Epithelial cell of proximal tubule (primary cell): ENCODE measurements around the gene CR1. TPM values are rescaled to one million over a fixed set of nuclear protein-coding genes. Genes with fewer than 3 reads are reported as not detected.
A peak's percentile ranks its signal among the peaks of the same experiment; 100 is the strongest.
"Not testable (repeated sequence)": the region's sequence is repeated elsewhere in the genome, so short reads cannot be mapped to it uniquely, and the experiment has no call there.

Experiments used
- DNase-seq: peaks from one replicate; pipeline ENCODE4 v3.0.0-alpha.2; 2011; ENCODE audit warnings: low read depth
- H3K4me3 ChIP-seq: 2 replicates; pipeline ENCODE4 v1.5.1; 2011; ENCODE audit warnings: low read depth, mild to moderate bottlenecking, low read length
- CTCF ChIP-seq: conservative IDR thresholded peaks from 2 replicates; pipeline ENCODE4 v1.5.1; 2012; ENCODE audit warnings: low read depth, mild to moderate bottlenecking, low read length
- total RNA-seq: library from RNA; depleted of rRNA; stranded (reverse); fragments of >200 nt; gene quantifications from 2 replicates; pipeline ENCODE4 v1.2.3, GENCODE V29; 2015

The CR1 gene
- total RNA-seq, 1 donor from 2014 or later, result not detected

GRCh38 chr1:207659545-207660153 is 163.7 kb downstream of the CR1 start:
- DNase-seq, result no peak
- no peak for TF ChIP-seq CTCF
- no peak overlapping the region for H3K4me3 ChIP-seq

- DNase-seq, H3K4me3 ChIP-seq: not testable (repeated sequence)
Measured at GRCh38 chr1:207661420-207661819, 165.5 kb downstream of the CR1 start.

DNA sequence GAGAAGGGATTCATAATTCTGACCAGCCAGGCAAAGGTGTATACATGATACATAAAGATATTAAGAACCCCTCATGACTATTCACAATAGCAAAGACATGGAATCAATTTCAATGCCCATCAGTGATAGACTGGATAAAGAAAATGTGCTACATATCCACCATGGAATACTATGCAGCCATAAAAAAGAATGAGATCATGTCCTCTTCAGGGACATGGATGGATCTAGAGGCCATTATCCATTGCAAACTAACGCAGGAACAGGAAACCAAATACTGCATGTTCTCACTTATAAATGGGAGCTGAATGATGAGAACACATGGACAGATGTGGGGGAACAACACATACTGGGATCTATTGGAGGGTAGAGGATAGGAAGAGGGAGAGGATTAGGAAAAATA is 170.4 kb downstream of the CR1 start:
- H3K4me3 ChIP-seq, result no peak overlapping the region
- TF ChIP-seq CTCF, result no peak
- DNase-seq, result no peak

DNA sequence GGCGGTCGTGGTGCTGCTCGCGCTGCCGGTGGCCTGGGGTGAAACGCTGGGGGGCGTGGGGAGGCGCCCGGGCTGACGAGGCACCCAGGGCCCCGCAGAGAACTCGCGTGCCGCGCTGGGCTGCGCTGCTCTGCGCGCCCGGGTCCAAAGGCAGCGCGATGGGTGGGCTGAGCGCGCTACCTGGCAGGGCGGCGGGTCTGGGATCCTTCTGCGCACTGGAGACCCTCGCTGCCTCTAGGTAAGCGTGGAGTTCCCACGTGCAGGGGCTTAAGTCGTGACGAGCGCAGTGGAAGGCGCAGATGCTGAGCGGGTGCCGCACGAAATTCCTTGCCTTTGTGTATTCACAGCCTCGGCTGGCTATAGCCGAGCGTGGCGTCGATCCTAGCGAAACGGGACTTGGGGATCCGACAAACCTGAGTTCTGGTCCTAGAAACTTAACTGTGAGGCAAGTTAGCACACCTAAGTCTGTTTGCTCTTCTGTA is 173.6 kb downstream of the CR1 start:
- no peak for DNase-seq
- H3K4me3 ChIP-seq, result peak overlapping the region; percentile 31
- TF ChIP-seq CTCF, result no peak

- TF ChIP-seq CTCF, result no peak
- no peak overlapping the region for H3K4me3 ChIP-seq
- no peak for DNase-seq
Measured at GRCh38 chr1:207670192-207670591, 174.2 kb downstream of the CR1 start.

DNA sequence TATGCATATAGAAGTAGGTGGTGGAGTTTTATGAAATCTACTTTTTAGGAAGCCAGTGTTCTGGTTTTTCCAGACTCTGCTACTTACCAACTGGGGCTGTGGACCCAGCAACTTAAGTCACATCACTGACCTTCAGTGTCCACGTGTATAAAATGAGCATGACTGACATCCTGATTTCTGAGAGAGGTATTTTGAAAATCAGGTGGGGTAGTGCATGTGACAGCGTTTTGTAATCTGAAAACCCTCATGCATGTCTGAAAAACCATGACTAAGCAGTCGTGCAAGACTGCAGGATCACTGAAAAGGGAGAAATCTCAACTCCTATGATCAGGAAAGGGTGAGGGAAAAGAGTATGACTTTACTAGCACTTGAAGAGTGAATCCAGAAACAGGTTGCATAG is 175.0 kb downstream of the CR1 start:
- H3K4me3 ChIP-seq, result no peak overlapping the region
- TF ChIP-seq CTCF, result no peak
- DNase-seq, result peak; percentile 84

DNA sequence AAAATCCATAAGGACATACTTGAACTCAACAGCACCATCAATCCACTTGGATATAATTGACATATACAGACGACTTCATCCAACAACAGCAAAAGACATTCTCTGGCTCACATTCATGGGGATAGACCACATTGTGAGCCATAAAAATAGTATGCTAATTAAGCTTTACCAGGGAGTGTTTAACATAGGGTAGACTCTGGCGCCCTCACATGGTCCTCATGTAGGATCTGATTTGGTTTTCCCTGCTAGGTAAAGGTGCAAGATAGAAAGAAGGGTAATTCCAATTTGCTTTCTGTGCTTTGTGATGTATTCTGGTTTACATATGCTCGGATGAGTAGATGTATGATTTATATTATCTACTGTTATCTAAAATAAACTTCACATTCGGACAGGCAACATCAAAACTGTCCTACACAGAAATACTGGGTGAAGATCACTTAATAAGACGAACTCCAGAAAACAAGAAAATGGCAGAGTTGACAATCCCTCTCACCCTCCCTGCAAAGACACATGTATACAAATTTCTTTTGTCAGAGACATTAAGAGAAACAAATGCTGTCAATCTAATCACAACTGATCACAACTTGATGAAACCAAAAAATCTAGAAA is 176.7 kb downstream of the CR1 start:
- DNase-seq, result no peak
- no peak overlapping the region for H3K4me3 ChIP-seq
- peak; percentile 83 for TF ChIP-seq CTCF
